AG04449 (cell line): ENCODE data around the gene FSIP2.

ENCODE experiments used
- CTCF ChIA-PET: fragments of 350-600 bp; formaldehyde crosslinking; extraction: SDS; loops from one replicate; lab custom pipeline; 2021; ENCODE audit warnings: antibody characterized with exemption; lab: Yijun Ruan, JAX
- POLR2A ChIA-PET: fragments of 400-600, 350-600 bp; formaldehyde crosslinking; extraction: SDS; loops from one replicate; lab custom pipeline; 2020; ENCODE audit warnings: antibody characterized with exemption, inconsistent platforms; lab: Yijun Ruan, JAX
- DNase-seq: peaks from one replicate; pipeline ENCODE4 v3.0.0-alpha.2; 2010; ENCODE audit warnings: low read depth, low spot score
- H3K4me3 ChIP-seq: 2 replicates; pipeline ENCODE4 v1.5.1; 2011; ENCODE audit warnings: low read depth, mild to moderate bottlenecking, control low read depth, low read length
- CTCF ChIP-seq: IDR thresholded peaks from one replicate; pipeline ENCODE4 v1.5.1; 2011; ENCODE audit warnings: mild to moderate bottlenecking, moderate library complexity, low read length, control low read depth, inconsistent platforms; ENCODE audit not compliant: insufficient read depth; ENCODE audit errors: missing control alignments

FSIP2 gene

GRCh38 chr2:185876234-185876633 lies 137.6 kb downstream of the FSIP2 start:
- no peak for TF ChIP-seq CTCF
- ChIA-PET CTCF (no interaction called here), POLR2A (no interaction called here)
- H3K4me3 ChIP-seq = no peak overlapping the region
- DNase-seq = no peak

DNA sequence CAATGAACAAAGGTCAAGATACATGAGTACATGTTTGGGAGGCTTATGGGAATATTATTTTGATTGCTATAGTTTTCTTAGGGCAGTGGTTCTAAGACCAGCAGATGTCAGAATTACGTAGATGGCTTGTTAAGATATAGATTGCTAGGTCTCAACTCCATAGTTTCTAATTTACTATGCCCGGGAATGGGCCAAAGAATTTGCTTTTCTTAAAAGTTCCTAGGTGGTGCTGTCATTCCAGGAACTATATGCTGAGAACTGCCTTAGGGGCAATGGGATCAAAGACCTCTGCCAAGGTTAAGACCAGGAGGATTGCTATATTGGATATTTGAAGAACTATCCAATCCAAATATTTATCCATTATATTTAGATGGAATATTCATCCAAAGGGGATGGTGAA lies 141.8 kb downstream of the FSIP2 start:
- H3K4me3 ChIP-seq = no peak overlapping the region
- ChIA-PET POLR2A (no interaction called here), CTCF (no interaction called here)
- no peak for TF ChIP-seq CTCF
- no peak for DNase-seq
